SK-N-SH (cell line): ENCODE measurements around the gene MAX. TPM values are rescaled to one million over a fixed set of nuclear protein-coding genes. Genes with fewer than 3 reads are reported as not detected.

Source experiments
- CTCF ChIA-PET: fragments of 300-600, 350-600 bp; formaldehyde crosslinking; extraction: SDS; loops from one replicate; lab custom pipeline; 2021; lab: Yijun Ruan, JAX
- POLR2A ChIA-PET: fragments of 350-600 bp; sonication (Branson Sonifier 250); formaldehyde crosslinking; extraction: SDS; loops from one replicate; lab custom pipeline; 2020; ENCODE audit warnings: antibody characterized with exemption, inconsistent platforms; lab: Yijun Ruan, JAX
- DNase-seq: peaks from one replicate; pipeline ENCODE4 v3.0.0; 2012
- H2AFZ ChIP-seq: fragments of 200-600 bp; sonication (generic); 2 replicates; pipeline ENCODE4 v1.8.1; 2016; ENCODE audit warnings: antibody characterized with exemption, mild to moderate bottlenecking, low read depth
- H3F3A ChIP-seq: fragments of 200-600 bp; sonication (generic); replicated peaks from 2 replicates; pipeline ENCODE3; 2016; ENCODE audit warnings: antibody characterized with exemption, mild to moderate bottlenecking; ENCODE audit not compliant: insufficient read depth
- H3K27ac ChIP-seq, 2 experiments: fragments of 200-500 bp in 1 of 2; fragments of 200-600 bp in 1 of 2; sonication (Bioruptor generic) in 1 of 2; sonication (generic), shearing (Covaris generic) in 1 of 2; 2 replicates each; pipeline versions ENCODE4 v1.5.1 to v1.6.1; 2014 to 2016; ENCODE audit warnings: low read depth in 2 of 2, inconsistent platforms in 1 of 2, low read length in 1 of 2, mild to moderate bottlenecking in 1 of 2, mixed read lengths in 1 of 2
- H3K27me3 ChIP-seq: fragments of 200-600 bp; sonication (generic), shearing (Covaris generic); 2 replicates; pipeline ENCODE4 v1.6.1; 2016; ENCODE audit warnings: mixed run types; ENCODE audit not compliant: insufficient read depth
- H3K36me3 ChIP-seq, 2 experiments: fragments of 200-500 bp in 1 of 2; fragments of 200-600 bp in 1 of 2; sonication (Bioruptor generic) in 1 of 2; sonication (generic) in 1 of 2; replicated peaks in 1 of 2; 2 replicates each; pipeline versions ENCODE3 to v1.5.1; 2014 to 2016; ENCODE audit warnings: low read length in 1 of 2, mild to moderate bottlenecking in 1 of 2; ENCODE audit not compliant: insufficient read depth in 2 of 2, control insufficient read depth in 1 of 2
- H3K4me1 ChIP-seq, 2 experiments: fragments of 200-500 bp in 1 of 2; fragments of 200-600 bp in 1 of 2; sonication (Bioruptor generic) in 1 of 2; sonication (generic), shearing (Covaris generic) in 1 of 2; 2 replicates each; pipeline versions ENCODE4 v1.5.1 to v1.6.1; 2014 to 2016; ENCODE audit warnings: low read depth in 1 of 2, low read length in 1 of 2, mixed run types in 1 of 2; ENCODE audit not compliant: insufficient read depth in 2 of 2, control insufficient read depth in 1 of 2
- H3K4me2 ChIP-seq: fragments of 200-600 bp; sonication (generic), shearing (Covaris generic); 2 replicates; pipeline ENCODE4 v1.6.1; 2017; ENCODE audit warnings: mixed run types
- H3K4me3 ChIP-seq, 2 experiments: fragments of 200-500 bp in 1 of 2; fragments of 200-600 bp in 1 of 2; sonication (Bioruptor generic) in 1 of 2; sonication (generic), shearing (Covaris generic) in 1 of 2; 2 replicates each; pipeline versions ENCODE4 v1.5.1 to v1.8.1; 2014 to 2016; ENCODE audit warnings: low read depth in 2 of 2, inconsistent platforms in 1 of 2, low read length in 1 of 2, mild to moderate bottlenecking in 1 of 2, mixed read lengths in 1 of 2, moderate library complexity in 1 of 2
- H3K79me2 ChIP-seq: fragments of 200-600 bp; sonication (generic); 2 replicates; pipeline ENCODE4 v1.8.1; 2017; ENCODE audit warnings: mild to moderate bottlenecking; ENCODE audit not compliant: insufficient read depth
- H3K9ac ChIP-seq: fragments of 200-600 bp; sonication (generic); 2 replicates; pipeline ENCODE4 v1.6.1; 2017; ENCODE audit warnings: mixed run types
- H3K9me2 ChIP-seq: fragments of 200-600 bp; sonication (generic); 2 replicates; pipeline ENCODE4 v1.6.1; 2017; ENCODE audit warnings: mixed run types
- H3K9me3 ChIP-seq: fragments of 200-600 bp; sonication (generic); 2 replicates; pipeline ENCODE4 v1.6.1; 2017; ENCODE audit warnings: mixed run types, mild to moderate bottlenecking, moderate library complexity
- H4K20me1 ChIP-seq: fragments of 200-600 bp; sonication (generic); 2 replicates; pipeline ENCODE4 v1.6.1; 2017; ENCODE audit warnings: mild to moderate bottlenecking, mixed run types; ENCODE audit not compliant: insufficient read depth
- EP300 ChIP-seq, 2 experiments: IDR thresholded peaks; 2 replicates each; pipeline versions ENCODE4 v1.4.0 to v1.6.1; 2012; ENCODE audit warnings: borderline replicate concordance in 1 of 2, low read depth in 1 of 2, low read length in 1 of 2
- FOXJ3 ChIP-seq: sonication (generic); formaldehyde crosslinking; IDR thresholded peaks from 2 replicates; pipeline ENCODE4 v1.5.1; 2020; ENCODE audit warnings: mild to moderate bottlenecking, missing genetic modification reagents
- FOXM1 ChIP-seq: IDR thresholded peaks from 2 replicates; pipeline ENCODE4 v1.4.0; 2012; ENCODE audit warnings: low read depth, mild to moderate bottlenecking
- MAX ChIP-seq: IDR thresholded peaks from 2 replicates; pipeline ENCODE4 v1.4.0; 2012; ENCODE audit warnings: low read depth
- MEF2A ChIP-seq: IDR thresholded peaks from 2 replicates; pipeline ENCODE4 v1.4.0; 2012; ENCODE audit warnings: low read depth, borderline replicate concordance
- MXI1 ChIP-seq: IDR thresholded peaks from 2 replicates; pipeline ENCODE4 v1.6.1; 2012; ENCODE audit warnings: mild to moderate bottlenecking, low read depth, low read length, improper control_type of control experiment
- RXRA ChIP-seq: IDR thresholded peaks from 2 replicates; pipeline ENCODE4 v1.4.0; 2012; ENCODE audit warnings: low read depth, mild to moderate bottlenecking, borderline replicate concordance
- SIN3A ChIP-seq: IDR thresholded peaks from 2 replicates; pipeline ENCODE4 v1.6.1; 2012; ENCODE audit warnings: low read depth, mild to moderate bottlenecking, low read length, moderate library complexity, borderline replicate concordance
- TAF1 ChIP-seq: IDR thresholded peaks from 2 replicates; pipeline ENCODE4 v1.6.1; 2012; ENCODE audit warnings: low read depth, mild to moderate bottlenecking, low read length, moderate library complexity, borderline replicate concordance
- WGBS: methylation state at CpG from one replicate; pipeline ENCODE4 v1.1.6; 2017; ENCODE audit warnings: low lambda C conversion rate; 5-methylcytosine and 5-hydroxymethylcytosine counted together
- polyA plus RNA-seq, 3 experiments: library from polyadenylated mRNA; depleted of rRNA; stranded (reverse); fragments of >200 nt; gene quantifications; 2 replicates each; pipeline ENCODE4 v1.2.3, GENCODE V29; 2012
- TF ChIP-seq, protein P1 (sequence below): IDR thresholded peaks from 2 replicates; pipeline ENCODE4; 2012
- TF ChIP-seq, protein P2 (sequence below): IDR thresholded peaks from 2 replicates; pipeline ENCODE4 v1.6.1; 2012; ENCODE audit warnings: mild to moderate bottlenecking, low read depth, low read length, moderate library complexity
- TF ChIP-seq, protein P3 (sequence below): fragments of 150-350 bp; IDR thresholded peaks from 2 replicates; pipeline ENCODE4 v1.6.1; 2017; ENCODE audit warnings: antibody characterized with exemption, low read length, low read depth, borderline replicate concordance

MAX gene
- polyA plus RNA-seq, 1 of the 3 experiments (the other 2 are of a cell fraction) = 103 TPM

DNA sequence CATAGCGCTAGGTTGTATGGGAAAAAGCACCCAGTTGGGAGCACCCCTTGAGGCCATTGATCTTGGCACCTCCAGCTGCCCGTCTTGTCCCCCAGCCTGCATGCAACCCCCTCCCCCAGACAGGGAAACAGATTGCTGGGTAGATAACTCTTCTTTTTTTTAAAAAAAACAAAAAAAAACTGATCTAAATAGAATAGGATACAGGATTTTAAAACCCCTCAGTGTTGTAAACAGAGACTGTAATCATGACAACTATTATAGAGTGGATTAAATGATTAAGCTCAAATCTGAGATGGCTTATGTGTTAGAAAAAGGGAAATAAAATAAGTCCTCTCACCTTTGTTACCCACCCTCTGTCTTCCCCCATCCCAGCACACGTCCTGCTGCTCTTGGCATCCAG lies 48.9 kb downstream of the MAX start:
- Histone ChIP-seq H3K9me2 (no peaks in the 10 kb centered on the region), H3K36me3 (peaks cover 0 to 16% of the 10 kb centered on the region in 2 experiments), H3F3A (no peaks in the 10 kb centered on the region), H3K9me3 (no peaks in the 10 kb centered on the region), H3K4me1 (no peaks in the 10 kb centered on the region), H2AFZ (no peak overlapping the region), H3K4me3 (no peak overlapping the region), H3K27ac (no peak overlapping the region), H3K27me3 (no peaks in the 10 kb centered on the region), H3K79me2 (no peaks in the 10 kb centered on the region), H4K20me1 (no peaks in the 10 kb centered on the region), H3K4me2 (no peak overlapping the region), H3K9ac (no peak overlapping the region)
- CTCF ChIA-PET = interaction anchor here (0.6 kb wide), 1 partner anchor 20 kb away, joined by 3 read pairs; no protein-coding TSS in a partner anchor
- no peak for DNase-seq
- TF ChIP-seq, protein P1, sequence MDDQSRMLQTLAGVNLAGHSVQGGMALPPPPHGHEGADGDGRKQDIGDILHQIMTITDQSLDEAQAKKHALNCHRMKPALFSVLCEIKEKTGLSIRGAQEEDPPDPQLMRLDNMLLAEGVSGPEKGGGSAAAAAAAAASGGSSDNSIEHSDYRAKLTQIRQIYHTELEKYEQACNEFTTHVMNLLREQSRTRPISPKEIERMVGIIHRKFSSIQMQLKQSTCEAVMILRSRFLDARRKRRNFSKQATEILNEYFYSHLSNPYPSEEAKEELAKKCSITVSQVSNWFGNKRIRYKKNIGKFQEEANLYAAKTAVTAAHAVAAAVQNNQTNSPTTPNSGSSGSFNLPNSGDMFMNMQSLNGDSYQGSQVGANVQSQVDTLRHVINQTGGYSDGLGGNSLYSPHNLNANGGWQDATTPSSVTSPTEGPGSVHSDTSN = no peak
- TF ChIP-seq, protein P2, sequence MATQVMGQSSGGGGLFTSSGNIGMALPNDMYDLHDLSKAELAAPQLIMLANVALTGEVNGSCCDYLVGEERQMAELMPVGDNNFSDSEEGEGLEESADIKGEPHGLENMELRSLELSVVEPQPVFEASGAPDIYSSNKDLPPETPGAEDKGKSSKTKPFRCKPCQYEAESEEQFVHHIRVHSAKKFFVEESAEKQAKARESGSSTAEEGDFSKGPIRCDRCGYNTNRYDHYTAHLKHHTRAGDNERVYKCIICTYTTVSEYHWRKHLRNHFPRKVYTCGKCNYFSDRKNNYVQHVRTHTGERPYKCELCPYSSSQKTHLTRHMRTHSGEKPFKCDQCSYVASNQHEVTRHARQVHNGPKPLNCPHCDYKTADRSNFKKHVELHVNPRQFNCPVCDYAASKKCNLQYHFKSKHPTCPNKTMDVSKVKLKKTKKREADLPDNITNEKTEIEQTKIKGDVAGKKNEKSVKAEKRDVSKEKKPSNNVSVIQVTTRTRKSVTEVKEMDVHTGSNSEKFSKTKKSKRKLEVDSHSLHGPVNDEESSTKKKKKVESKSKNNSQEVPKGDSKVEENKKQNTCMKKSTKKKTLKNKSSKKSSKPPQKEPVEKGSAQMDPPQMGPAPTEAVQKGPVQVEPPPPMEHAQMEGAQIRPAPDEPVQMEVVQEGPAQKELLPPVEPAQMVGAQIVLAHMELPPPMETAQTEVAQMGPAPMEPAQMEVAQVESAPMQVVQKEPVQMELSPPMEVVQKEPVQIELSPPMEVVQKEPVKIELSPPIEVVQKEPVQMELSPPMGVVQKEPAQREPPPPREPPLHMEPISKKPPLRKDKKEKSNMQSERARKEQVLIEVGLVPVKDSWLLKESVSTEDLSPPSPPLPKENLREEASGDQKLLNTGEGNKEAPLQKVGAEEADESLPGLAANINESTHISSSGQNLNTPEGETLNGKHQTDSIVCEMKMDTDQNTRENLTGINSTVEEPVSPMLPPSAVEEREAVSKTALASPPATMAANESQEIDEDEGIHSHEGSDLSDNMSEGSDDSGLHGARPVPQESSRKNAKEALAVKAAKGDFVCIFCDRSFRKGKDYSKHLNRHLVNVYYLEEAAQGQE = no peak
- TF ChIP-seq, protein P3, sequence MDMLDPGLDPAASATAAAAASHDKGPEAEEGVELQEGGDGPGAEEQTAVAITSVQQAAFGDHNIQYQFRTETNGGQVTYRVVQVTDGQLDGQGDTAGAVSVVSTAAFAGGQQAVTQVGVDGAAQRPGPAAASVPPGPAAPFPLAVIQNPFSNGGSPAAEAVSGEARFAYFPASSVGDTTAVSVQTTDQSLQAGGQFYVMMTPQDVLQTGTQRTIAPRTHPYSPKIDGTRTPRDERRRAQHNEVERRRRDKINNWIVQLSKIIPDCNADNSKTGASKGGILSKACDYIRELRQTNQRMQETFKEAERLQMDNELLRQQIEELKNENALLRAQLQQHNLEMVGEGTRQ = no peak
- TF ChIP-seq FOXJ3 (CRISPR knock-in tag) (no peak), TAF1 (no peak), EP300 (IDR thresholded peaks at IDR 0.05; ENCODE audit: borderline replicate concordance in 1 of 2, low read depth in 1 of 2, low read length in 1 of 2) (no peak), FOXM1 (no peak), RXRA (no peak), MAX (no peak)
- POLR2A ChIA-PET = no interaction called here
- WGBS = 96% methylated on average over 3 of the region's 3 CpGs

DNA sequence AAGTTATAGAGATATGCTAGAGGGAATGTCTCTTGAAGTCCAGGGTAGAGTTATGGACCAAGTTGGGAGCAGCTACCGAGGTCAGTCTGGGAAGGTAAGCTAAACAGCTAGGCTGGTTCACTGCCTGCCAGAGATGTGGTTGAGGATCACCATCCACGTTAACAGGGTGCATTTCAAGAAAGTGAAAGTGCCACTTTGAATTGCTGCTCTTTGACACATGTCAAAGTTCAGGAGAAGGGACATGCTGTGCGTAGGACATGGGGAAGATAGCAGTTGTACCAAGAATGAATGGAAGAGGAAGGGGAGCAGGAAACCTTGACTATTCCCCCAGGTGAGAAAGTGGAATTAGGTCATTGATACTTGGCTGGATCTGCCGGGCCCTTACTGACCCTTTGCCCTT lies 49.5 kb downstream of the MAX start:
- ChIA-PET POLR2A (no interaction called here), CTCF (no interaction called here)
- Histone ChIP-seq H4K20me1 (no peaks in the 10 kb centered on the region), H3K4me1 (no peaks in the 10 kb centered on the region), H3F3A (no peaks in the 10 kb centered on the region), H3K9me2 (no peaks in the 10 kb centered on the region), H3K79me2 (no peaks in the 10 kb centered on the region), H3K36me3 (peaks cover 0 to 15% of the 10 kb centered on the region in 2 experiments), H3K9ac (no peak overlapping the region), H2AFZ (no peak overlapping the region), H3K27me3 (no peaks in the 10 kb centered on the region), H3K9me3 (no peaks in the 10 kb centered on the region), H3K4me2 (no peak overlapping the region), H3K4me3 (no peak overlapping the region), H3K27ac (no peak overlapping the region)
- WGBS = 95% methylated on average over 4 of the region's 4 CpGs
- TF ChIP-seq MXI1 (no peak), SIN3A (no peak), MEF2A (no peak)
- no peak for DNase-seq
